K562 (cell line): Measurements from ENCODE around the gene PRPF6. TPM values are rescaled to one million over a fixed set of nuclear protein-coding genes. Genes with fewer than 3 reads are reported as not detected.

Experiments used
- ATAC-seq: fragments of 200-7000 bp; cut with Tn5 transposase; 3 replicates; pipeline ENCODE4 v1.9.1; 2020; ENCODE audit warnings: moderate library complexity
- BruUV-seq: library from RNA; stranded (reverse); fragments of 400-500 nt; replicated peaks from 2 replicates; lab custom pipeline; 2021; lab: Mats Ljungman, UMichigan
- CTCF ChIA-PET: fragments of 300-600 bp; formaldehyde crosslinking; extraction: SDS; loops from one replicate; lab custom pipeline; 2021; ENCODE audit warnings: low intra/inter-chr PET ratio; lab: Yijun Ruan, JAX
- POLR2A ChIA-PET: fragments of 300-600, 350-650 bp; sonication (Branson Sonifier 250); formaldehyde crosslinking; extraction: SDS; loops from one replicate; lab custom pipeline; 2021; ENCODE audit warnings: antibody characterized with exemption, inconsistent platforms; lab: Yijun Ruan, JAX
- DNase-seq, 4 experiments: peaks; one replicate each; pipeline versions ENCODE4 v3.0.0 to v3.0.0-alpha.2; 2011 to 2018; ENCODE audit warnings: low spot score in 3 of 4, mixed read lengths in 3 of 4; ENCODE audit errors: extremely low read depth in 1 of 4
- FAIRE-seq: peaks from 2 replicates; lab custom pipeline; 2011; peaks lifted over from hg19 to GRCh38; lab: Jason Lieb, UNC
- H2AFZ ChIP-seq: 2 replicates; pipeline ENCODE4 v1.6.0; 2011; ENCODE audit warnings: low read depth, low read length, control low read depth, inconsistent platforms
- H3K27ac ChIP-seq: fragments of 200-600 bp; 3 replicates; pipeline ENCODE4 v1.8.0; 2011; ENCODE audit warnings: low read depth, mild to moderate bottlenecking, control low read depth, inconsistent platforms, low read length, moderate library complexity, mixed read lengths; ENCODE audit errors: extremely low read depth
- H3K27me3 ChIP-seq, 2 experiments: fragments of 300-600 bp in 1 of 2; 2 replicates in 1 of 2; 3 replicates in 1 of 2; pipeline versions ENCODE4 v1.6.0 to v1.8.0; 2011; ENCODE audit warnings: inconsistent platforms in 2 of 2, low read length in 2 of 2, mild to moderate bottlenecking in 1 of 2, mixed read lengths in 1 of 2, moderate library complexity in 1 of 2; ENCODE audit not compliant: control insufficient read depth in 2 of 2, insufficient read depth in 2 of 2
- H3K36me3 ChIP-seq: fragments of 300-600 bp; 3 replicates; pipeline ENCODE4 v1.8.0; 2011; ENCODE audit warnings: mild to moderate bottlenecking, low read length, inconsistent platforms; ENCODE audit not compliant: control insufficient read depth, insufficient read depth
- H3K4me1 ChIP-seq, 2 experiments: fragments of 200-600 bp in 1 of 2; replicated peaks in 1 of 2; 2 replicates in 1 of 2; 3 replicates in 1 of 2; pipeline versions ENCODE4 v1.5.1 to v1.8.0; 2011; ENCODE audit warnings: inconsistent platforms in 2 of 2, low read length in 2 of 2, mild to moderate bottlenecking in 1 of 2, mixed read lengths in 1 of 2, moderate library complexity in 1 of 2; ENCODE audit not compliant: control insufficient read depth in 2 of 2, insufficient read depth in 2 of 2
- H3K4me2 ChIP-seq: 2 replicates; pipeline ENCODE4 v1.6.1; 2011; ENCODE audit warnings: low read length, control low read depth, inconsistent platforms, mixed read lengths; ENCODE audit not compliant: insufficient read depth
- H3K4me3 ChIP-seq: fragments of 200-600 bp; sonication (generic), shearing (Covaris generic); 2 replicates; pipeline ENCODE4 v1.5.1; 2016; ENCODE audit warnings: control low read depth, inconsistent platforms
- H3K79me2 ChIP-seq: fragments of 200-600 bp; 3 replicates; pipeline ENCODE4 v1.8.0; 2011; ENCODE audit warnings: low read length, inconsistent platforms; ENCODE audit not compliant: control insufficient read depth, insufficient read depth
- H3K9ac ChIP-seq, 2 experiments: 2 replicates each; pipeline versions ENCODE4 v1.6.0 to v1.6.1; 2011; ENCODE audit warnings: low read depth in 2 of 2, low read length in 2 of 2, control low read depth in 1 of 2, inconsistent platforms in 1 of 2, mild to moderate bottlenecking in 1 of 2, mixed read lengths in 1 of 2; ENCODE audit not compliant: insufficient read depth in 1 of 2
- H3K9me1 ChIP-seq: one replicate; pipeline ENCODE4 v1.6.0; 2011; ENCODE audit warnings: inconsistent platforms, mild to moderate bottlenecking, low read length, moderate library complexity; ENCODE audit not compliant: control insufficient read depth, insufficient read depth
- H3K9me3 ChIP-seq: replicated peaks from 2 replicates; pipeline ENCODE4 v1.5.1; 2011; ENCODE audit warnings: low read depth, low read length, inconsistent platforms; ENCODE audit not compliant: control insufficient read depth, insufficient read depth
- H4K20me1 ChIP-seq: replicated peaks from 2 replicates; pipeline ENCODE4 v1.6.1; 2011; ENCODE audit warnings: low read length, inconsistent platforms, mixed read lengths; ENCODE audit not compliant: control insufficient read depth, insufficient read depth
- ARNT ChIP-seq, 2 experiments: fragments of 450-650 bp; IDR thresholded peaks; 2 replicates each; pipeline ENCODE4 v1.6.1; 2016; ENCODE audit warnings: mild to moderate bottlenecking in 1 of 2
- HIVEP1 ChIP-seq: fragments of 250-450 bp; sonication (Bioruptor Pico); IDR thresholded peaks from 2 replicates; pipeline ENCODE4 v1.4.0; 2020; ENCODE audit warnings: mild to moderate bottlenecking
- RBBP5 ChIP-seq: fragments of 200-600 bp; sonication (generic); IDR thresholded peaks from 2 replicates; pipeline ENCODE4 v1.6.1; 2012; ENCODE audit warnings: borderline replicate concordance, mild to moderate bottlenecking, low read length, control low read depth, inconsistent platforms; ENCODE audit not compliant: insufficient read depth, poor library complexity, severe bottlenecking
- RFX7 ChIP-seq: fragments of 250-450 bp; sonication (Bioruptor Pico); IDR thresholded peaks from 2 replicates; pipeline ENCODE4 v1.5.1; 2021; ENCODE audit warnings: mild to moderate bottlenecking
- SMAD3 ChIP-seq: fragments of 450-650 bp; formaldehyde crosslinking; conservative IDR thresholded peaks from 2 replicates; pipeline ENCODE4 v1.4.0; 2020; ENCODE audit warnings: mild to moderate bottlenecking
- TARDBP ChIP-seq: fragments of 450-650 bp; IDR thresholded peaks from 2 replicates; pipeline ENCODE4 v1.6.1; 2016
- TEAD1 ChIP-seq, 2 experiments: fragments of 450-650 bp in 1 of 2; sonication (generic) in 1 of 2; formaldehyde crosslinking; IDR thresholded peaks; 2 replicates each; pipeline versions ENCODE4 v1.4.0 to v1.8.0; 2020 to 2022; ENCODE audit warnings: mild to moderate bottlenecking in 2 of 2, missing genetic modification reagents in 1 of 2
- WGBS: fragments of 100-300 bp; shearing (Covaris generic); methylation state at CpG from one replicate; pipeline ENCODE4 v1.1.6; 2016; ENCODE audit warnings: low coverage, mixed read lengths; ENCODE audit not compliant: insufficient coverage; ENCODE audit errors: missing lambda C conversion rate; 5-methylcytosine and 5-hydroxymethylcytosine counted together
- in situ Hi-C: fragments of 300-500 bp; cut with MboI; formaldehyde crosslinking; loops from 4 replicates; pipeline ENCODE4 v1.15.0; 2018; ENCODE audit warnings: inconsistent platforms, mixed read lengths
- intact Hi-C: fragments of 100-400 bp; cut with micrococcal nuclease; formaldehyde crosslinking; loops from 2 replicates; pipeline ENCODE4 v1.14.2; 2022
- polyA plus RNA-seq, 8 experiments: library from polyadenylated mRNA; depleted of rRNA in 4 of 8; stranded (reverse) in 5 of 8; unstranded in 3 of 8; fragments of >200 nt; fragmentation: Nextera tagmentation in 2 of 8; fragmentation: Illumina TruSeq in 1 of 8; extraction: Ambion mirVana in 2 of 8; extraction: Trizol in 1 of 8; gene quantifications; 2 replicates each; pipeline versions ENCODE4 v1.2.1 to v1.2.3, GENCODE V29; 2011 to 2014; ENCODE audit warnings: inconsistent platforms in 1 of 8, missing spikeins in 1 of 8
- total RNA-seq, 7 experiments: library from RNA; depleted of rRNA in 6 of 7; stranded (reverse); fragments of >200 nt in 6 of 7; fragmentation: Illumina TruSeq in 2 of 7; extraction: Trizol in 2 of 7; gene quantifications; 2 replicates each; pipeline versions ENCODE4 v1.2.1 to v1.2.3, GENCODE V29; 2011 to 2021; ENCODE audit warnings: low replicate concordance in 1 of 7
- TF ChIP-seq, protein P1 (sequence below): fragments of 450-650 bp; IDR thresholded peaks from 2 replicates; pipeline ENCODE4 v1.6.1; 2016; ENCODE audit warnings: borderline replicate concordance
- TF ChIP-seq, protein P2 (sequence below): fragments of 250-450 bp; sonication (Bioruptor Pico); IDR thresholded peaks from 2 replicates; pipeline ENCODE4 v1.4.0; 2020

Gene PRPF6
- total and polyA plus RNA-seq, 9 of the 15 experiments (the other 6 are each of a cell fraction or from before 2014, with no cell fraction given) = 4.2 to 83.2 (median 59.9) TPM

DNA sequence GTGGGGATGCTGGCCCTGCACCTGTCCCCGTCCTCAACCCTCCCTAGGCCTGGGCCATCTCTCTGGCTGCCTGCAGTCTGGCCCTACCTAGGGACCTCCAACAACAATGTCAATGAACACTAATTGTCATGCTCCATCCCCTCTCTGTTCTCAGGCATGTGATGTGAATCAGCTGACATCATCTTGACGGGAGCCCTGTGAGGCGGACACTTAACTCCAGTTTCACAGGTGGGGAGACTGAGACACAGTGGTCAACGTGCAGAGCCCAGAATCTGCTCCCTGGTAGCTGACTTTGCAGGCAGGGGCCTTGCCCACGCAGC, 81.3 kb downstream of the PRPF6 start:
- Histone ChIP-seq H3K4me2 (peak overlapping the region; percentile 80), H3K4me1 (peaks cover 39 to 65% of the 10 kb centered on the region in 2 experiments)
- TF ChIP-seq ARNT (IDR thresholded peaks at IDR 0.05) = no peak
- no peak for TF ChIP-seq RFX7
- no peak for TF ChIP-seq TARDBP
- TF ChIP-seq, protein P1, sequence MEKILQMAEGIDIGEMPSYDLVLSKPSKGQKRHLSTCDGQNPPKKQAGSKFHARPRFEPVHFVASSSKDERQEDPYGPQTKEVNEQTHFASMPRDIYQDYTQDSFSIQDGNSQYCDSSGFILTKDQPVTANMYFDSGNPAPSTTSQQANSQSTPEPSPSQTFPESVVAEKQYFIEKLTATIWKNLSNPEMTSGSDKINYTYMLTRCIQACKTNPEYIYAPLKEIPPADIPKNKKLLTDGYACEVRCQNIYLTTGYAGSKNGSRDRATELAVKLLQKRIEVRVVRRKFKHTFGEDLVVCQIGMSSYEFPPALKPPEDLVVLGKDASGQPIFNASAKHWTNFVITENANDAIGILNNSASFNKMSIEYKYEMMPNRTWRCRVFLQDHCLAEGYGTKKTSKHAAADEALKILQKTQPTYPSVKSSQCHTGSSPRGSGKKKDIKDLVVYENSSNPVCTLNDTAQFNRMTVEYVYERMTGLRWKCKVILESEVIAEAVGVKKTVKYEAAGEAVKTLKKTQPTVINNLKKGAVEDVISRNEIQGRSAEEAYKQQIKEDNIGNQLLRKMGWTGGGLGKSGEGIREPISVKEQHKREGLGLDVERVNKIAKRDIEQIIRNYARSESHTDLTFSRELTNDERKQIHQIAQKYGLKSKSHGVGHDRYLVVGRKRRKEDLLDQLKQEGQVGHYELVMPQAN = no peak
- TF ChIP-seq TEAD1 (CRISPR knock-in tag; IDR thresholded peaks at IDR 0.05) = 0 out of 4 replicates have a peak, but pooled peaks of 1 of the 2 experiments have one; percentile 17
- TF ChIP-seq, protein P2, sequence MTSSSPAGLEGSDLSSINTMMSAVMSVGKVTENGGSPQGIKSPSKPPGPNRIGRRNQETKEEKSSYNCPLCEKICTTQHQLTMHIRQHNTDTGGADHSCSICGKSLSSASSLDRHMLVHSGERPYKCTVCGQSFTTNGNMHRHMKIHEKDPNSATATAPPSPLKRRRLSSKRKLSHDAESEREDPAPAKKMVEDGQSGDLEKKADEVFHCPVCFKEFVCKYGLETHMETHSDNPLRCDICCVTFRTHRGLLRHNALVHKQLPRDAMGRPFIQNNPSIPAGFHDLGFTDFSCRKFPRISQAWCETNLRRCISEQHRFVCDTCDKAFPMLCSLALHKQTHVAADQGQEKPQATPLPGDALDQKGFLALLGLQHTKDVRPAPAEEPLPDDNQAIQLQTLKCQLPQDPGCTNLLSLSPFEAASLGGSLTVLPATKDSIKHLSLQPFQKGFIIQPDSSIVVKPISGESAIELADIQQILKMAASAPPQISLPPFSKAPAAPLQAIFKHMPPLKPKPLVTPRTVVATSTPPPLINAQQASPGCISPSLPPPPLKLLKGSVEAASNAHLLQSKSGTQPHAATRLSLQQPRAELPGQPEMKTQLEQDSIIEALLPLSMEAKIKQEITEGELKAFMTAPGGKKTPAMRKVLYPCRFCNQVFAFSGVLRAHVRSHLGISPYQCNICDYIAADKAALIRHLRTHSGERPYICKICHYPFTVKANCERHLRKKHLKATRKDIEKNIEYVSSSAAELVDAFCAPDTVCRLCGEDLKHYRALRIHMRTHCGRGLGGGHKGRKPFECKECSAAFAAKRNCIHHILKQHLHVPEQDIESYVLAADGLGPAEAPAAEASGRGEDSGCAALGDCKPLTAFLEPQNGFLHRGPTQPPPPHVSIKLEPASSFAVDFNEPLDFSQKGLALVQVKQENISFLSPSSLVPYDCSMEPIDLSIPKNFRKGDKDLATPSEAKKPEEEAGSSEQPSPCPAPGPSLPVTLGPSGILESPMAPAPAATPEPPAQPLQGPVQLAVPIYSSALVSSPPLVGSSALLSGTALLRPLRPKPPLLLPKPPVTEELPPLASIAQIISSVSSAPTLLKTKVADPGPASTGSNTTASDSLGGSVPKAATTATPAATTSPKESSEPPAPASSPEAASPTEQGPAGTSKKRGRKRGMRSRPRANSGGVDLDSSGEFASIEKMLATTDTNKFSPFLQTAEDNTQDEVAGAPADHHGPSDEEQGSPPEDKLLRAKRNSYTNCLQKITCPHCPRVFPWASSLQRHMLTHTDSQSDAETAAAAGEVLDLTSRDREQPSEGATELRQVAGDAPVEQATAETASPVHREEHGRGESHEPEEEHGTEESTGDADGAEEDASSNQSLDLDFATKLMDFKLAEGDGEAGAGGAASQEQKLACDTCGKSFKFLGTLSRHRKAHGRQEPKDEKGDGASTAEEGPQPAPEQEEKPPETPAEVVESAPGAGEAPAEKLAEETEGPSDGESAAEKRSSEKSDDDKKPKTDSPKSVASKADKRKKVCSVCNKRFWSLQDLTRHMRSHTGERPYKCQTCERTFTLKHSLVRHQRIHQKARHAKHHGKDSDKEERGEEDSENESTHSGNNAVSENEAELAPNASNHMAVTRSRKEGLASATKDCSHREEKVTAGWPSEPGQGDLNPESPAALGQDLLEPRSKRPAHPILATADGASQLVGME (CRISPR knock-in tag) = no peak
- no peak for TF ChIP-seq SMAD3 (CRISPR knock-in tag)
- no peak for TF ChIP-seq HIVEP1 (CRISPR knock-in tag)
- TF ChIP-seq RBBP5 = no peak

More for the DNA sequence above, 81.3 kb downstream of the PRPF6 start:
- Histone ChIP-seq H3K9me1 (peaks cover 3% of the 10 kb centered on the region), H3K9me3 (no peaks in the 10 kb centered on the region), H3K36me3 (no peaks in the 10 kb centered on the region), H3K27me3 (no peaks in the 10 kb centered on the region), H3K4me3 (peak overlapping the region; percentile 97), H3K79me2 (peaks cover 4% of the 10 kb centered on the region; the same call in 2 of the 3 replicates), H3K27ac (peak overlapping the region; percentile 53; the same call in 2 of the 3 replicates), H4K20me1 (no peaks in the 10 kb centered on the region), H2AFZ (peak overlapping the region; percentile 86), H3K9ac (peak overlapping the region; percentile 72 to 89)
- BruUV-seq = no TSS peak
- 56% methylated on average over 5 of the region's 5 CpGs for WGBS
- ChIA-PET POLR2A (interaction anchor here (0.7 to 1.2 kb wide), 8 partner anchors 8 to 541 kb away, joined by 3 to 6 read pairs (median 3); partner anchors contain the start of genes LIME1, OPRL1 and PPDPF), CTCF (no interaction called here)
- in situ Hi-C loops = no loop called here
- intact Hi-C loops = no loop called here
- no peak for ATAC-seq
- DNase-seq = no peak
- peak; percentile 75 for FAIRE-seq
